Esophagus squamous epithelium (tissue), 5 donors: ENCODE data around the gene ARID5B. TPM values are rescaled to one million over a fixed set of nuclear protein-coding genes. Genes with fewer than 3 reads are reported as not detected.

Source experiments
- DNase-seq: peaks from one replicate; lab custom pipeline; 2025; lab: John Stamatoyannopoulos, UW
- H3K27ac ChIP-seq, 4 donors: fragments of 200-600 bp; sonication (generic); one replicate each; pipeline ENCODE4 v1.5.1; 2016 to 2019; ENCODE audit warnings: mild to moderate bottlenecking in 1 of 4
- H3K27me3 ChIP-seq, 4 donors: fragments of 200-600 bp; sonication (generic); 1 replicate in 3 of 4; 2 replicates in 1 of 4; pipeline versions ENCODE4 v1.5.1 to v1.6.0; 2017 to 2021; ENCODE audit warnings: antibody characterized with exemption in 1 of 4
- H3K36me3 ChIP-seq, 3 donors: fragments of 200-600 bp; sonication (generic); one replicate each; pipeline ENCODE4 v1.5.1; 2016 to 2019
- H3K4me1 ChIP-seq, 3 donors: fragments of 200-600 bp; sonication (generic); one replicate each; pipeline ENCODE4 v1.5.1; 2017 to 2019
- H3K4me3 ChIP-seq, 4 donors: fragments of 200-600 bp; sonication (generic); 1 replicate in 3 of 4; 2 replicates in 1 of 4; pipeline ENCODE4 v1.5.1; 2016 to 2019; ENCODE audit warnings: mild to moderate bottlenecking in 2 of 4, moderate library complexity in 1 of 4
- H3K9me3 ChIP-seq, 3 donors: fragments of 200-600 bp; sonication (generic); one replicate each; pipeline ENCODE4 v1.5.1; 2016 to 2019
- CTCF ChIP-seq, 6 experiments: fragments of 450-650 bp in 4 of 6; fragments of 200-600 bp in 2 of 6; sonication (generic) in 2 of 6; IDR thresholded peaks; one replicate each; pipeline ENCODE4 v1.5.1; 2016 to 2019; ENCODE audit warnings: antibody characterized with exemption in 6 of 6, mild to moderate bottlenecking in 4 of 6, moderate library complexity in 4 of 6
- POLR2A ChIP-seq, 4 donors: fragments of 450-650 bp; IDR thresholded peaks; one replicate each; pipeline ENCODE4 v1.6.1; 2017; ENCODE audit warnings: antibody characterized with exemption in 4 of 4, mild to moderate bottlenecking in 4 of 4, moderate library complexity in 3 of 4
- WGBS, 2 donors: methylation state at CpG; one replicate each; pipeline ENCODE4 v1.1.5; 2018; 5-methylcytosine and 5-hydroxymethylcytosine counted together
- intact Hi-C: fragments of 100-400 bp; cut with DNase I; formaldehyde crosslinking; loops from one replicate; pipeline ENCODE4 v1.15.0; 2022
- total RNA-seq, 4 donors: library from RNA; depleted of rRNA; stranded (reverse); fragments of >200 nt; gene quantifications; one replicate each; pipeline ENCODE4 v1.1.0, GENCODE V29; 2016
- donor health status: DM: yes; HTN: yes; CAD: no.

The ARID5B gene
- total RNA-seq, 4 donors from 2014 or later = 18.0 to 38.1 (median 30.2) TPM

DNA sequence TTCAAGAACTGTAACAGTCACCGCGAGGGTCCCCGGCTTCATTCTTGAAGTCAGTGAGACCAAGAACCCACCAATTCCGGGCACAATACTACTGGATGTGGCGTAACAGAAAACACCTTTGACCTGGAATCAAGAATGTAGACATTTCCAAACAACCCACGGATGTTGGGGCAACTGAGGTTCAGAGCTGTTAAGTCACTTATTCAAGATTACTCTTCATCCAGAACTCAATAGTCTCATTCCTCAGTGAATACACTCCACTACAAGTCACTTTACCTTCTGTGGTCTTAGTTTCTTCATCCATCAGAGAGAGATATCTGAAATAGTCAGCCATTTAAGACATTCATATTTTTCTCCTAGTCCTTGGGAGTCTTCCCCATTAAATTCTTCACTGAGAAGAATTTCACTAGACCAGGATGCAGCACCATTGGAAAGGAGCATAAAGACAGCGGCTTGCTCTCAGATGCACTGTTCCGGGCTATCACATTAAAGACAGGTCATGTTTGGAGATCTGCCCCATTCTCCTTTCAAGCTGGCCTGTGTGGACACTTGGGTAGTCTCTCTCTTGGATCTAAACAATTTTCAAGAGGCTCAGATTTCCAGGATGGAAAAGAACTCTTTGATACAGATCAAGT, 32.3 kb upstream of the ARID5B start:
- WGBS, 2 donors = 93 to 95% methylated on average over 6 to 8 of the region's 8 CpGs
- Histone ChIP-seq H3K4me3 (peak overlapping the region in 1 of 4 donors; percentile 21), H3K9me3 (no peaks in the 10 kb centered on the region), H3K4me1 (peaks cover 0 to 27% (median 4%) of the 10 kb centered on the region in 3 donors), H3K27ac (no peak overlapping the region), H3K36me3 (no peaks in the 10 kb centered on the region), H3K27me3 (no peaks in the 10 kb centered on the region)
- TF ChIP-seq CTCF (IDR thresholded peaks at IDR 0.05) (no peak), POLR2A (IDR thresholded peaks at IDR 0.05) (no peak)
- no peak for DNase-seq
- intact Hi-C loops = no loop called here

GRCh38 chr10:61869774-61870525, 31.5 kb upstream of the ARID5B start:
- 30 to 41% methylated on average over 6 of the region's 6 CpGs for WGBS, 2 donors

GRCh38 chr10:61870526-61870895, 31.0 kb upstream of the ARID5B start:
- H3K27ac ChIP-seq = no peak overlapping the region
- peaks cover 0 to 27% (median 4%) of the 10 kb centered on the region in 3 donors for H3K4me1 ChIP-seq
- no peaks in the 10 kb centered on the region for H3K9me3 ChIP-seq
- no peak overlapping the region for H3K4me3 ChIP-seq
- TF ChIP-seq POLR2A (IDR thresholded peaks at IDR 0.05) (no peak), CTCF (IDR thresholded peaks at IDR 0.05) (no peak)
- 55 to 74% methylated on average over 3 of the region's 3 CpGs for WGBS, 2 donors
- H3K27me3 ChIP-seq = no peaks in the 10 kb centered on the region
- DNase-seq = no peak
- intact Hi-C loops = no loop called here
- H3K36me3 ChIP-seq = no peaks in the 10 kb centered on the region

More at GRCh38 chr10:61869774-61870525, 31.5 kb upstream of the ARID5B start:
- Histone ChIP-seq H3K4me1 (peaks cover 0 to 27% (median 4%) of the 10 kb centered on the region in 3 donors), H3K27me3 (no peaks in the 10 kb centered on the region), H3K36me3 (no peaks in the 10 kb centered on the region), H3K4me3 (peak overlapping the region in 1 of 4 donors; percentile 21), H3K27ac (peak overlapping the region in 1 of 4 donors; percentile 14), H3K9me3 (no peaks in the 10 kb centered on the region)
- TF ChIP-seq POLR2A (IDR thresholded peaks at IDR 0.05) (no peak), CTCF (IDR thresholded peaks at IDR 0.05) (no peak)
- intact Hi-C loops = no loop called here
- no peak for DNase-seq

GRCh38 chr10:61871487-61871886, 30.0 kb upstream of the ARID5B start:
- DNase-seq = no peak
- intact Hi-C loops = no loop called here
- H3K36me3 ChIP-seq = no peaks in the 10 kb centered on the region
- no peak for TF ChIP-seq CTCF (IDR thresholded peaks at IDR 0.05)
- no peak for TF ChIP-seq POLR2A (IDR thresholded peaks at IDR 0.05)
- 93 to 94% methylated on average over 6 of the region's 6 CpGs for WGBS, 2 donors
- no peaks in the 10 kb centered on the region for H3K9me3 ChIP-seq
- peaks cover 0 to 20% (median 4%) of the 10 kb centered on the region in 3 donors for H3K4me1 ChIP-seq
- no peaks in the 10 kb centered on the region for H3K27me3 ChIP-seq
- no peak overlapping the region for H3K27ac ChIP-seq
- no peak overlapping the region for H3K4me3 ChIP-seq
